Left ventricle myocardium inferior (tissue), 1 donor: ENCODE measurements around the gene PHLDA2. TPM values are rescaled to one million over a fixed set of nuclear protein-coding genes. Genes with fewer than 3 reads are reported as not detected.

Experiments
- DNase-seq: peaks from one replicate; pipeline ENCODE4 v3.0.0-alpha.2; 2020
- H3K27ac ChIP-seq: fragments of 200-600 bp; replicated peaks from 2 replicates; pipeline ENCODE4 v1.8.0; 2021
- H3K27me3 ChIP-seq: fragments of 200-600 bp; 2 replicates; pipeline ENCODE4 v1.8.0; 2021; ENCODE audit warnings: low read depth
- H3K36me3 ChIP-seq: fragments of 200-600 bp; 2 replicates; pipeline ENCODE4 v1.8.0; 2021
- H3K4me1 ChIP-seq: fragments of 200-600 bp; 2 replicates; pipeline ENCODE4 v1.8.0; 2021
- H3K4me3 ChIP-seq: fragments of 200-600 bp; 2 replicates; pipeline ENCODE4 v1.8.0; 2021; ENCODE audit warnings: mild to moderate bottlenecking, moderate library complexity
- H3K9me3 ChIP-seq: fragments of 200-600 bp; replicated peaks from 2 replicates; pipeline ENCODE4 v1.8.0; 2021
- CTCF ChIP-seq: fragments of 200-600 bp; IDR thresholded peaks from 2 replicates; pipeline ENCODE4 v1.8.0; 2021; ENCODE audit warnings: antibody characterized with exemption, mild to moderate bottlenecking, borderline replicate concordance
- intact Hi-C: fragments of 100-400 bp; cut with micrococcal nuclease; formaldehyde crosslinking; loops from one replicate; pipeline ENCODE4 v1.11.0; 2022
- total RNA-seq: library from RNA; stranded (reverse); fragmentation: NEBNext Ultra II Directional; extraction: Animal tissue kit (Norgen Biotek cat#: 25700); gene quantifications from one replicate; pipeline ENCODE4 v1.2.1, GENCODE V29; 2021
- donor health status: DM: no; HTN: yes; CAD: no; lungs with severe emphysema.

Gene PHLDA2
- total RNA-seq, 1 donor from 2014 or later, result not detected

GRCh38 chr11:2913776-2914175, 15.4 kb downstream of the PHLDA2 start:
- DNase-seq, result no peak
- H3K27ac ChIP-seq, result no peak overlapping the region
- peaks cover 12% of the 10 kb centered on the region for H3K27me3 ChIP-seq
- intact Hi-C loops, result no loop called here
- no peaks in the 10 kb centered on the region for H3K36me3 ChIP-seq
- H3K4me1 ChIP-seq, result peaks cover 36% of the 10 kb centered on the region
- TF ChIP-seq CTCF, result no peak
- no peaks in the 10 kb centered on the region for H3K9me3 ChIP-seq
- no peak overlapping the region for H3K4me3 ChIP-seq

GRCh38 chr11:2913019-2913431, 16.2 kb downstream of the PHLDA2 start:
- no peak overlapping the region for H3K4me3 ChIP-seq
- no peaks in the 10 kb centered on the region for H3K36me3 ChIP-seq
- no peaks in the 10 kb centered on the region for H3K9me3 ChIP-seq
- peaks cover 36% of the 10 kb centered on the region for H3K4me1 ChIP-seq
- intact Hi-C loops, result no loop called here
- no peak overlapping the region for H3K27ac ChIP-seq
- peaks cover 19% of the 10 kb centered on the region for H3K27me3 ChIP-seq
- TF ChIP-seq CTCF, result no peak
- DNase-seq, result no peak

GRCh38 chr11:2912498-2912897, 16.7 kb downstream of the PHLDA2 start:
- Histone ChIP-seq H3K36me3 (no peaks in the 10 kb centered on the region), H3K9me3 (no peaks in the 10 kb centered on the region), H3K27ac (no peak overlapping the region), H3K4me1 (peaks cover 36% of the 10 kb centered on the region), H3K27me3 (peaks cover 25% of the 10 kb centered on the region), H3K4me3 (no peak overlapping the region)
- no peak for DNase-seq
- no peak for TF ChIP-seq CTCF
- intact Hi-C loops, result no loop called here

GRCh38 chr11:2911785-2912391, 17.3 kb downstream of the PHLDA2 start:
- Histone ChIP-seq H3K27ac (no peak overlapping the region), H3K4me1 (peaks cover 36% of the 10 kb centered on the region)
- no peak for DNase-seq

GRCh38 chr11:2911088-2911784, 18.0 kb downstream of the PHLDA2 start:
- Histone ChIP-seq H3K27ac (no peak overlapping the region), H3K9me3 (peaks cover 5% of the 10 kb centered on the region), H3K36me3 (no peaks in the 10 kb centered on the region), H3K4me3 (no peak overlapping the region), H3K27me3 (peaks cover 28% of the 10 kb centered on the region), H3K4me1 (peaks cover 36% of the 10 kb centered on the region)
- TF ChIP-seq CTCF, result no peak
- no peak for DNase-seq
- intact Hi-C loops, result no loop called here

More at GRCh38 chr11:2911785-2912391, 17.3 kb downstream of the PHLDA2 start:
- Histone ChIP-seq H3K4me3 (no peak overlapping the region), H3K9me3 (peaks cover 5% of the 10 kb centered on the region), H3K27me3 (peaks cover 28% of the 10 kb centered on the region), H3K36me3 (no peaks in the 10 kb centered on the region)
- intact Hi-C loops, result no loop called here
- no peak for TF ChIP-seq CTCF
